HG03108 (cell line): Measurements from ENCODE around the gene GRIK3.

Experiments used
- ATAC-seq: cut with Tn5 transposase; IDR thresholded peaks from one replicate; pipeline ENCODE4 v1.9.1; 2021; ENCODE audit warnings: moderate library complexity; ENCODE audit not compliant: unreplicated experiment

Gene GRIK3

DNA sequence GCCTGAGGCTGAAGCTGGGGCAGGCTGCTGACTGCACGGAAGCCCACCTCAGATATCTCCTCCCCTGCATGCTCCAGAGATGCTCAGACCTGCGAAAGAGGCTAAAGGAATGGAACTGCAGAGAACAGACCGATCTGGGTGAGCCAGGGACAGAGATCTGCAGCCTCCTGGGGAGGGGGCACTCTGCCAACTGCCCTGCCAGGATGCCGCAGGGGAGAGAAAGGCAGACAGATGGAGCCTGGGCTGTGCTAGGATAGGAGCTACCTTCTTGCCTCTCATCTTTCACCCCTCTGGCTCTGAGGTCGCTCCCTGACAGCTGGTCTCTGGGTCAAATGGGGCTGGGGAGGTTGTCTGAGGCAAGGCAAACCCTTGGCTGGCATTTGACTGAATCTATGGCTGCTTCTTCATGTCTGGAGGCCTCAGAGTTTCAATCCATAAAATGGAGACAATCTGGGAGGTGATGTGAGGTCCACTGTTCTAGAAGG is 238.2 kb downstream of the GRIK3 start:
- no peak for ATAC-seq

GRCh38 chr1:36794460-36794859 is 239.9 kb downstream of the GRIK3 start:
- no peak for ATAC-seq

DNA sequence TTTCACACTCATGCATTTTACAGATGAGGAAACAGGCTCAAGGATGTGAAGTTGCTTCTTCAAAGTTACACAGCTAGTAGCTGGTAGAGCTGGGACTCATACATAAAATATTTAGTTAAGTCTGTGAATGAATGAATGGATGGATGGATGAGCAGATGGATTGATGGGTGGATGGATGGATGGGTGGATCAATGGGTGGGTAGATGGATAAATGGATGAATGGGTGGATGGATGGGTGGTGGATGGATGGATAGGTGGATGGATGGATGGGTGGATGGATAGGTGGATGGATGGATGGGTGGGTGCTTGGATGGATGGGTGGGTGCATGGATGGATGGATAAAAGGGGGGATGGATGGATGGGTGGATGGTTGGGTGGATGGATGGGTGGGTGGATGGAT is 240.9 kb downstream of the GRIK3 start:
- no peak for ATAC-seq

GRCh38 chr1:36792292-36792691 is 242.0 kb downstream of the GRIK3 start:
- ATAC-seq = no peak

- no peak for ATAC-seq
Observed at GRCh38 chr1:36790191-36790590, 244.1 kb downstream of the GRIK3 start.

DNA sequence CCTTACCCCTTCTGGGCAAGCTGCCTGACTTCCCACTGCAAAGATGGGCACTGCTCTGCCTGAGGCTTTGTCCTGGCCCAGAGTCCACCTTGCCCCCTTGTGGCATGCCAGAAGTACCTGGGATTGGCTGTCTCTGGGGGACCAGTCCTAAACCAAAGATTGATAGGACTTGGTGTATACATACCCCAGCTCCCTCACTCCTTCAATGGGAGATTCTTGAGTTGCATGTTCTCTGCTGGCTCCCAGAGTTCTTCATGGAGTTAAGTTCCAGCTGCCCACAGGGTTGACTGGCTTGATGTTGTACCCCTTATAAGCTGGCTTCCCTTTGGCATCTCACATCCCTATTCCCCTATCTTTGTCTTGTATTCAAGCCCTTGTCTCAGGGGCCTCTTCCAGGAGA is 244.8 kb downstream of the GRIK3 start:
- no peak for ATAC-seq

DNA sequence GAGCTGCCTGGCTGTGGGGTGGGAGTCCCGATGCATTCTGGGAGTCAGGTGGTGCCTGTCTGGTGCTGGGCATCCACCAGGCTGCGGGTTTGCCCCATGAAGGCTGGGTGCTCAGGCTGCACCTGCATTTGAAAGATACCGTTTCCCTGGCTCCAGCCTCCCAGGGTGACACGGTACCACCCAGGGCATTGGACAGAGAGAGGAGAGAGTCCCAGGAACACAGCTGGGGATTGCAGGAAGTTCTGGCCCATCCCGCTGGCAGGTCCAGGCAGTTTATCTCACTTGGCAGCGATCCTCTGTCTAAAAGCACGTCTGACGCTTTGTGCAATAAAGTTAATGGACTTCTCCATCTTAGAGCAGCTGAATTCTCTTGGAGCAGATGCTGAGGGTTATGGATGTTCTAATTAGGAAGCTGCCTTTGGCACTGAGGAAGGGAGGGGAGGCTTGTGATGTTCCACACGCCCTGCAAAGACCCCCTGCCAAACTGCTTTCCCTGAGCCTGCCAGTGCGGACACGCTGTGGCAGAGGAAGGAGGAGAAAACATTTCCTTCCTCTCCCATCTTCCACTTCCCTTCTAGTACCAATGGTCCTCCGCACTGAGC is 246.9 kb downstream of the GRIK3 start:
- no peak for ATAC-seq

GRCh38 chr1:36786425-36786824 is 247.9 kb downstream of the GRIK3 start:
- ATAC-seq = no peak

- ATAC-seq = no peak
Observed at GRCh38 chr1:36784147-36784859, 250.0 kb downstream of the GRIK3 start.

DNA sequence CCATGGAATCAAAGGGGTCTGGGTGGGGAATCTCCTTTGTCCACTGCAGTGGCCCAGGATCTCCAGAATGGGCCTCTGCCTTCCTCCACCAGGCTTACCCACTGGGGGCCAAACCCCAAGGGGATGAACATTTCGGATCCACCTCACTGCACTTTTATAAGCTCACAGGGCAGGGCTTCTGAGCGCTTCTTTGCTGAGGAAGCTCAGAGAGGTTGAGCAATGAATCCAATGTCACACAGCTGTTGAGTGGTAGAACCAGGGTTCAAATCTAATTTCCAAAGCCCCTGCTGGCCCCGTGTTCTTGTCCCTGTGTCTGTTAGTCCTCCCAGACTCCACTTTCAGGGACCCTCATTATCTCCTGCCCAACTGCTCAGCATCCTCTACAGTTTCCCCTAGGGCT is 250.8 kb downstream of the GRIK3 start:
- no peak for ATAC-seq

DNA sequence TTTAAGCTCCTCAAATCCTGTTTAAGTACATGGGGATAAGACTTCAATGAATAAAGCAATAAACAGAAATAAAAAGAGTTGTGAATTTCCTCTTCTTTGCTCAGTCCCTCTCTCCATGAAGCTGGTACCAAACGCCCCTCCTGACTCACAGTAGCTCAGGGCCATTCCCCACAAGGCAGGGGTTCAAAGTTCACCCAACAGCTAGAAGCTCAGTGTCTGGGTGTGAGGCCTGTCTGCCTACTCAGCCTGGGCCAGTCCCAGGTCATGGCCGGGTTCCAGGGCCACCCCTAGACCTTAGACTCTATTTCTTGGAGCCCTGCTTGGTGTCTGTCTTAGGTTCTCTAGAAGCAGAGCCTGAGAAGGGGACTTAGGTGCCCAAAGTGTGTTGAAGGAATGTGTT is 251.5 kb downstream of the GRIK3 start:
- ATAC-seq = no peak

DNA sequence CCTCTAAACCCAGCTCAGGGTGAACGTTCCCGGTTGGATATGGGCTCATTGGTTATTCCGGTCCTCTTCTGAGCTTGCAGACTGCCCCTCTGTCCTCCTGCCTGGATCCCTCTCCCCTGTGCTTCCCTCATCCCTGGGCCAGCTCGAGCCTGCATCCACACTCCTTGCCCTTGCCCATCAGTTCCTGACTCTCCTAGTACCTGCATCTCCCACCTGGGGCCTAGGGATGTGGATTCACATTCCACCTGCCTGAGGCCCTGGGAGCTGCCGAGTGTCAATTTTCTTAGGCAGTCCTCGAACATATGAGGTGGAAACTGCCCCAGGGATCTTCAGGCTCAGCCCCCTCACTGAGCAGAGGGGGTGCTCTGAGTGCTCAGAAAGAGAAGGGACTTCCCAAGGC is 252.2 kb downstream of the GRIK3 start:
- no peak for ATAC-seq

GRCh38 chr1:36781098-36781497 is 253.2 kb downstream of the GRIK3 start:
- no peak for ATAC-seq

DNA sequence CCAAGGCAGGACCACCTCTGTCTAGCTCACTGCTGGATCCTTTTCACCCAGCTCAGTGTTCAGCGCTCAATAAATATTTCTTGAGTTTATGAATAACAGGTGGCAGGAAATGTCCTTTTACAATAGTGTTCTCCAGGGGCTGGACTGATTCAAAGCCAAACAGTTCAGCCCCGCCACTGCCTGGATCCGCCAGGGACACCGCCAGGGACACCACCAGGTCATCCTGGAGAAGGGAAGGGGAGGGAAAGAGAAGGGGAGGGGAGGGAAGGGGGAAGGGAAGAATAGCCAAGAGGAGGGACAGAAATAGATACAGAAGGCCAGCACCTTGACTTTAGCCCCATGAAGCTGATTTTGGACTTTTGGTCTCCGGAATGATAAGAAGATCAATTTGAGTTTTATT is 255.6 kb downstream of the GRIK3 start:
- ATAC-seq = no peak

DNA sequence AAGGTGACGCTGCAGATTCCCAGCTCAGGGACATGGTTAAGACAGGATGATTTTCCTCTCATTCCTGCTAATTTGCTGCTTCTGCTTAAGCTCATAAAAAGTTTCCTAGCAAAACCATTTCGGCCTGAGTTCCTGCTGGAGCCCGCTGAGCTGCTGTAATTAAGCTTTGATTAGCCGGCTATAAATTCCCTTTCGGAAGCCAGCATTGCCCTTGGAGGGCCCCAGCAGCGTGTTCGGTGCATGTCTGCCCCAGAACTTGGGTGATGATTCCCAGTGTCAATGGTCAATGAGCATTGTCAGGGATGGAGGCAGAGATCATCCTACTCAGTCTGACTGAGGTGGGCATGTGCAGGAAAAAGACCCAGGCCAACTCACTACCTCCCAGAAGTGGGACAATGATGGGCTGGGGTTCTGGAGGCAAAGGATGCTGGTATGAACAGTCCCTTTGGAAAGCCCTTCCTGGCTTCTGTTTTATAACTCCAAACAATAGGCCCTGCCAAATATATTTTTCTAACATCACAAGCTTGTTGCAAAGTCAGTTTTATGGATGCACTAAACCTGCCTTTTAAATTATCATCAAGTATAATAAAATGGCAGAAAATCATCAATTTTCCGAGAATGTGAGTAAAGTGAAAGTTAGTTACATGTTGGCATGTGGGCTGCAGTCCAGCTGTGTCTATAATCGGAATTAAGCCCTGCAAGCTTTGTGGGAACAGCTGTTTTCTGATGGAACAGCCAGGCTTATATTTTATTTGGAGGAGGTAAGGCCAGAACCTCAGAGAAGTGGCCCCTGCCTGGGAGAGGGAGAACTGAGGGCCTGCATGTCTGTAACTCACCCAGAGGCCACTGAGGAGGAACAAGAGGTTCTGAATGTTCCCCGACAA is 257.1 kb downstream of the GRIK3 start:
- no peak for ATAC-seq

GRCh38 chr1:36776256-36776655 is 258.1 kb downstream of the GRIK3 start:
- no peak for ATAC-seq

GRCh38 chr1:36775716-36776115 is 258.6 kb downstream of the GRIK3 start:
- no peak for ATAC-seq

DNA sequence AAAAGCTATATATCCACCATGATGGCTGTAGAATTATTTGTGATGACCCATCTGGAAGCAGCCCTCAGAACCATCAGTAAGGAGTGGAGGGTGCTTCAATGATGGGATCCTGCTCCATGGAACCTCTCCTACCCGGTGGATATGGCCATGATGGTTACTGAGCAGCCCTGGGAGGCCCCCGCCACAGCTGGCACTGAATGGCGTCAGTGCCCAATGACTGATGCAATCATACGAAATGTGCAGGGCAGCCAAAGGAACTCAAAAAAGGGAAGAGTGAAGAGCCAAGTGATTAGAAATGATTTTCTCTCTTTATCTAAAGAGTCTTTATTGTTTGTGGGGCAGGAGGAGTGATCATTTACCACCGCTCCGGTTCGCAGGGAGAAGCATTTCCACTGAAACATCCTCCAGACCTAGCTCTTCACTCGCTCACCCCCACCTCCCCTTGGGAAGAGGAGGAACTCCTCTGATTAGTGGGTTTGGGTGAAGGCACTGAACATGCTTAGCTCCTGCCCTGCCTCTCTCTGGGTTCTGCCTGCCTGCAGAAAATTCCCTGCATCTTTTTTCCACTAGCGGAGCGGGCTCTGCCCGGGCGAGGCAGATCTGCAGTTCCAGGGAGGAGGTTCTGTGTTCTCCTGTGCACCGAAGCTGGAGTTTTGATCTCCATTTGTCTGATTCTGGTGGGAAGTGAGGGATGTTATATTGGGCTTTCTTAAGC is 260.3 kb downstream of the GRIK3 start:
- no peak for ATAC-seq

GRCh38 chr1:36772647-36773495 is 261.4 kb downstream of the GRIK3 start:
- ATAC-seq = no peak

GRCh38 chr1:36771660-36772284 is 262.5 kb downstream of the GRIK3 start:
- ATAC-seq = no peak
